ENCODE measurements around the gene AKAP7. TPM values are rescaled to one million over a fixed set of nuclear protein-coding genes. Genes with fewer than 3 reads are reported as not detected.

AKAP7 gene
- total and polyA plus RNA-seq, 2 experiments from 2014 or later: 18.4 to 54.4 TPM

GRCh38 chr6:131129689-131130553, 5.3 kb upstream of the AKAP7 start:
- no peak overlapping the region for H3K4me2 ChIP-seq
- no peak overlapping the region for H3K27ac ChIP-seq
- no peak overlapping the region for H3K4me3 ChIP-seq
- no peaks in the 10 kb centered on the region for H3K4me1 ChIP-seq (ENCODE audit: insufficient read depth)
- H2AFZ ChIP-seq: no peak overlapping the region
- DNase-seq (ENCODE audit: low spot score): no peak
- no peak for TF ChIP-seq EZH2 (IDR thresholded peaks at IDR 0.05; ENCODE audit: borderline replicate concordance)
- TF ChIP-seq EZH2phosphoT487 (IDR thresholded peaks at IDR 0.05; ENCODE audit: low read depth, severe bottlenecking, unreplicated experiment): no peak
- TF ChIP-seq CTCF (IDR thresholded peaks at IDR 0.05; ENCODE audit: poor library complexity): no peak
- H3K36me3 ChIP-seq (replicated peaks; ENCODE audit: insufficient read depth, low read depth): no peaks in the 10 kb centered on the region
- H3K9me2 ChIP-seq (replicated peaks; ENCODE audit: insufficient read depth): no peaks in the 10 kb centered on the region
- WGBS (ENCODE audit: low lambda C conversion rate, missing lambda C conversion rate): 83% methylated on average over 10 of the region's 10 CpGs
- H3K79me2 ChIP-seq: no peaks in the 10 kb centered on the region
- H3K27me3 ChIP-seq: no peaks in the 10 kb centered on the region
- no peaks in the 10 kb centered on the region for H4K20me1 ChIP-seq (ENCODE audit: insufficient read depth, poor library complexity, severe bottlenecking)
- H3K9me3 ChIP-seq (ENCODE audit: low read depth): no peaks in the 10 kb centered on the region

- no peaks in the 10 kb centered on the region for H4K20me1 ChIP-seq (ENCODE audit: insufficient read depth, poor library complexity, severe bottlenecking)
- no peaks in the 10 kb centered on the region for H3K27me3 ChIP-seq
- H3K79me2 ChIP-seq: no peaks in the 10 kb centered on the region
- no peak overlapping the region for H3K27ac ChIP-seq
- H3K36me3 ChIP-seq (replicated peaks; ENCODE audit: insufficient read depth, low read depth): no peaks in the 10 kb centered on the region
- no peak for DNase-seq (ENCODE audit: low spot score)
- H3K4me2 ChIP-seq: no peak overlapping the region
- no peaks in the 10 kb centered on the region for H3K9me2 ChIP-seq (replicated peaks; ENCODE audit: insufficient read depth)
- TF ChIP-seq CTCF (IDR thresholded peaks at IDR 0.05; ENCODE audit: poor library complexity): no peak
- no peak for TF ChIP-seq EZH2phosphoT487 (IDR thresholded peaks at IDR 0.05; ENCODE audit: low read depth, severe bottlenecking, unreplicated experiment)
- no peak for TF ChIP-seq EZH2 (IDR thresholded peaks at IDR 0.05; ENCODE audit: borderline replicate concordance)
- H2AFZ ChIP-seq: no peak overlapping the region
- no peaks in the 10 kb centered on the region for H3K4me1 ChIP-seq (ENCODE audit: insufficient read depth)
- no peaks in the 10 kb centered on the region for H3K9me3 ChIP-seq (ENCODE audit: low read depth)
- 97% methylated on average over 5 of the region's 5 CpGs for WGBS (ENCODE audit: low lambda C conversion rate, missing lambda C conversion rate)
- H3K4me3 ChIP-seq: no peak overlapping the region
Observed at GRCh38 chr6:131130554-131130940, 4.7 kb upstream of the AKAP7 start.

- 77% methylated on average over 4 of the region's 4 CpGs for WGBS (ENCODE audit: low lambda C conversion rate, missing lambda C conversion rate)
- Histone ChIP-seq H3K9me2 (replicated peaks; ENCODE audit: insufficient read depth) (no peaks in the 10 kb centered on the region), H3K27ac (no peak overlapping the region), H2AFZ (no peak overlapping the region), H4K20me1 (ENCODE audit: insufficient read depth, poor library complexity, severe bottlenecking) (no peaks in the 10 kb centered on the region), H3K9me3 (ENCODE audit: low read depth) (no peaks in the 10 kb centered on the region), H3K79me2 (no peaks in the 10 kb centered on the region), H3K27me3 (no peaks in the 10 kb centered on the region), H3K4me3 (no peak overlapping the region), H3K4me1 (ENCODE audit: insufficient read depth) (no peaks in the 10 kb centered on the region), H3K4me2 (no peak overlapping the region), H3K36me3 (replicated peaks; ENCODE audit: insufficient read depth, low read depth) (no peaks in the 10 kb centered on the region)
- TF ChIP-seq EZH2 (IDR thresholded peaks at IDR 0.05; ENCODE audit: borderline replicate concordance) (no peak), CTCF (IDR thresholded peaks at IDR 0.05; ENCODE audit: poor library complexity) (no peak), EZH2phosphoT487 (IDR thresholded peaks at IDR 0.05; ENCODE audit: low read depth, severe bottlenecking, unreplicated experiment) (no peak)
- no peak for DNase-seq (ENCODE audit: low spot score)
Observed at GRCh38 chr6:131132360-131132759, 2.9 kb upstream of the AKAP7 start.
